IMR-90 (cell line): Measurements from ENCODE around the gene SMARCA4. TPM values are rescaled to one million over a fixed set of nuclear protein-coding genes. Genes with fewer than 3 reads are reported as not detected.

ENCODE experiments used
- ATAC-seq: fragments of 200-7000 bp; cut with Tn5 transposase; 2 replicates; pipeline ENCODE4 v1.9.1; 2020; ENCODE audit warnings: low read depth, mild to moderate bottlenecking, moderate library complexity
- BruUV-seq: library from RNA; stranded (reverse); fragments of 400-500 nt; replicated peaks from 2 replicates; lab custom pipeline; 2021; lab: Mats Ljungman, UMichigan
- CTCF ChIA-PET: fragments of 300-600 bp; formaldehyde crosslinking; extraction: SDS; loops from one replicate; lab custom pipeline; 2021; ENCODE audit warnings: antibody characterized with exemption; lab: Yijun Ruan, JAX
- POLR2A ChIA-PET: fragments of 300-600 bp; sonication (Branson Sonifier 250); formaldehyde crosslinking; loops from one replicate; lab custom pipeline; 2022; ENCODE audit warnings: antibody characterized with exemption; ENCODE audit not compliant: unreplicated experiment; lab: Charles Lee
- DNase-seq: peaks from one replicate; pipeline ENCODE4 v3.0.0; 2013
- H2AFZ ChIP-seq: replicated peaks from 2 replicates; pipeline ENCODE3; 2013; ENCODE audit warnings: low read length, mild to moderate bottlenecking; ENCODE audit not compliant: poor library complexity
- H2AK5ac ChIP-seq: 2 replicates; pipeline ENCODE4 v1.6.1; 2013; ENCODE audit warnings: low read depth, low read length, inconsistent platforms
- H2AK9ac ChIP-seq: replicated peaks from 2 replicates; pipeline ENCODE3; 2013; ENCODE audit warnings: mild to moderate bottlenecking, low read depth, low read length, moderate library complexity; ENCODE audit not compliant: poor library complexity
- H2BK120ac ChIP-seq: 2 replicates; pipeline ENCODE4 v1.6.1; 2013; ENCODE audit warnings: low read depth, low read length, inconsistent platforms
- H2BK15ac ChIP-seq: 3 replicates; pipeline ENCODE4 v1.6.1; 2013; ENCODE audit warnings: low read depth, low read length, inconsistent platforms
- H2BK20ac ChIP-seq: 2 replicates; pipeline ENCODE4 v1.6.1; 2013; ENCODE audit warnings: low read depth, mild to moderate bottlenecking, inconsistent platforms, low read length, moderate library complexity
- H2BK5ac ChIP-seq: 2 replicates; pipeline ENCODE4 v1.6.1; 2013; ENCODE audit warnings: mild to moderate bottlenecking, low read depth, low read length, inconsistent platforms; ENCODE audit not compliant: poor library complexity, severe bottlenecking
- H3K14ac ChIP-seq: replicated peaks from 2 replicates; pipeline ENCODE4 v1.6.1; 2013; ENCODE audit warnings: low read depth, low read length, inconsistent platforms
- H3K18ac ChIP-seq: 2 replicates; pipeline ENCODE4 v1.6.1; 2013; ENCODE audit warnings: low read depth, low read length, control low read depth
- H3K23ac ChIP-seq: 2 replicates; pipeline ENCODE4 v1.6.1; 2013; ENCODE audit warnings: low read depth, low read length, inconsistent platforms
- H3K27ac ChIP-seq: 2 replicates; pipeline ENCODE4 v1.5.1; 2013; ENCODE audit warnings: mild to moderate bottlenecking, control low read depth, low read length; ENCODE audit not compliant: insufficient read depth
- H3K27me3 ChIP-seq: 2 replicates; pipeline ENCODE4 v1.6.1; 2013; ENCODE audit warnings: low read length; ENCODE audit not compliant: control insufficient read depth, insufficient read depth
- H3K36me3 ChIP-seq: 2 replicates; pipeline ENCODE4 v1.6.1; 2013; ENCODE audit warnings: low read length, mixed read lengths; ENCODE audit not compliant: control insufficient read depth, insufficient read depth
- H3K4ac ChIP-seq: 2 replicates; pipeline ENCODE4 v1.6.1; 2013; ENCODE audit warnings: low read depth, low read length, inconsistent platforms
- H3K4me1 ChIP-seq: 2 replicates; pipeline ENCODE4 v1.6.1; 2013; ENCODE audit warnings: low read length, mixed read lengths; ENCODE audit not compliant: control insufficient read depth, insufficient read depth
- H3K4me2 ChIP-seq: 2 replicates; pipeline ENCODE4 v1.6.1; 2013; ENCODE audit warnings: low read depth, mild to moderate bottlenecking, control low read depth, low read length, moderate library complexity
- H3K4me3 ChIP-seq: 2 replicates; pipeline ENCODE4 v1.5.1; 2013; ENCODE audit warnings: low read depth, mild to moderate bottlenecking, control low read depth, low read length, moderate library complexity; ENCODE audit not compliant: insufficient read depth
- H3K56ac ChIP-seq: 2 replicates; pipeline ENCODE4 v1.6.1; 2013; ENCODE audit warnings: low read length, inconsistent platforms; ENCODE audit not compliant: insufficient read depth; ENCODE audit errors: extremely low read depth
- H3K79me1 ChIP-seq, 2 experiments: 2 replicates each; pipeline ENCODE4 v1.6.1; 2013; ENCODE audit warnings: low read length in 2 of 2, inconsistent platforms in 1 of 2, low read depth in 1 of 2
- H3K9ac ChIP-seq: 2 replicates; pipeline ENCODE4 v1.6.1; 2013; ENCODE audit warnings: low read depth, low read length, control low read depth
- H3K9me1 ChIP-seq: 2 replicates; pipeline ENCODE4 v1.6.1; 2013; ENCODE audit warnings: low read length, inconsistent platforms; ENCODE audit not compliant: insufficient read depth
- H3K9me3 ChIP-seq: 2 replicates; pipeline ENCODE4 v1.6.1; 2013; ENCODE audit warnings: low read length; ENCODE audit not compliant: control insufficient read depth, insufficient read depth
- H4K20me1 ChIP-seq: 2 replicates; pipeline ENCODE4 v1.6.1; 2013; ENCODE audit warnings: low read length, inconsistent platforms; ENCODE audit not compliant: insufficient read depth
- H4K5ac ChIP-seq: 2 replicates; pipeline ENCODE4 v1.6.1; 2013; ENCODE audit warnings: mild to moderate bottlenecking, low read depth, low read length, control low read depth
- H4K8ac ChIP-seq, 2 experiments: 2 replicates each; pipeline ENCODE4 v1.6.1; 2013; ENCODE audit warnings: low read depth in 2 of 2, low read length in 2 of 2, control low read depth in 1 of 2, inconsistent platforms in 1 of 2
- H4K91ac ChIP-seq: 2 replicates; pipeline ENCODE4 v1.6.1; 2013; ENCODE audit warnings: low read depth, low read length, inconsistent platforms; ENCODE audit not compliant: insufficient read depth
- BHLHE40 ChIP-seq: fragments of 150-350 bp; IDR thresholded peaks from 2 replicates; pipeline ENCODE4 v1.6.1; 2016; ENCODE audit warnings: mild to moderate bottlenecking, low read depth, low read length
- CEBPB ChIP-seq: IDR thresholded peaks from 2 replicates; pipeline ENCODE4 v1.6.1; 2012; ENCODE audit warnings: low read depth, low read length, improper control_type of control experiment
- CTCF ChIP-seq: conservative IDR thresholded peaks from 2 replicates; pipeline ENCODE4 v1.5.1; 2012; ENCODE audit warnings: mild to moderate bottlenecking, low read depth, low read length, improper control_type of control experiment
- MXI1 ChIP-seq: IDR thresholded peaks from 2 replicates; pipeline ENCODE4 v1.6.1; 2012; ENCODE audit warnings: low read depth, mild to moderate bottlenecking, low read length, moderate library complexity, borderline replicate concordance
- NFE2L2 ChIP-seq: fragments of 150-350 bp; IDR thresholded peaks from 2 replicates; pipeline ENCODE4 v1.6.1; 2016; ENCODE audit warnings: low read depth, mild to moderate bottlenecking, low read length
- RCOR1 ChIP-seq: IDR thresholded peaks from 2 replicates; pipeline ENCODE4 v1.6.1; 2012; ENCODE audit warnings: mild to moderate bottlenecking, low read length, improper control_type of control experiment; ENCODE audit not compliant: insufficient replicate concordance
- RFX5 ChIP-seq: IDR thresholded peaks from 2 replicates; pipeline ENCODE4 v1.8.0; 2012; ENCODE audit warnings: low read depth, mild to moderate bottlenecking, low read length, moderate library complexity
- WGBS, 2 experiments: methylation state at CpG; one replicate each; pipeline versions ENCODE4 v1.1.5 to v1.1.7; 2013; ENCODE audit warnings: missing lambda C conversion rate in 2 of 2; ENCODE audit not compliant: insufficient read length in 1 of 2; ENCODE audit errors: extremely low coverage in 2 of 2; 5-methylcytosine and 5-hydroxymethylcytosine counted together
- dilution Hi-C: fragments of 300-500 bp; cut with HindIII; formaldehyde crosslinking; loops from one replicate; pipeline ENCODE4 v1.14.3; 2018; ENCODE audit warnings: low sequenced_read_pairs; ENCODE audit not compliant: unreplicated experiment
- in situ Hi-C: fragments of 300-500 bp; cut with MboI; formaldehyde crosslinking; loops from 3 replicates; pipeline ENCODE4 v1.14.3; 2019; ENCODE audit warnings: low sequenced_read_pairs, inconsistent platforms, mixed read lengths
- intact Hi-C: fragments of 100-400 bp; cut with micrococcal nuclease; formaldehyde crosslinking; loops from 2 replicates; pipeline ENCODE4 v1.10.0; 2022
- polyA plus RNA-seq, 3 experiments: library from polyadenylated mRNA; depleted of rRNA; stranded (reverse); fragments of >200 nt; gene quantifications; 2 replicates each; pipeline ENCODE4 v1.2.3, GENCODE V29; 2012; ENCODE audit warnings: low replicate concordance in 1 of 3
- total RNA-seq: library from RNA; depleted of rRNA; stranded (reverse); fragments of >200 nt; gene quantifications from 2 replicates; pipeline ENCODE4 v1.2.3, GENCODE V29; 2012

The SMARCA4 gene
- total and polyA plus RNA-seq, 2 of the 4 experiments (the other 2 are of a cell fraction), result 41.4 to 85.6 TPM

- POLR2A ChIA-PET, result no interaction called here
- no peak overlapping the region for H2BK5ac ChIP-seq
- BruUV-seq, result no TSS peak
- H3K4ac ChIP-seq, result no peak overlapping the region
- intact Hi-C loops, result no loop called here
- TF ChIP-seq CEBPB (no peak), RFX5 (no peak), NFE2L2 (no peak), RCOR1 (no peak), BHLHE40 (no peak), MXI1 (no peak), CTCF (no peak)
- H3K79me1 ChIP-seq, result peaks cover 4 to 37% of the 10 kb centered on the region in 2 experiments; a peak in 3 of 4 replicates
- H3K36me3 ChIP-seq, result peaks cover 91% of the 10 kb centered on the region
- H3K4me3 ChIP-seq, result no peak overlapping the region
- no peak overlapping the region for H3K4me2 ChIP-seq
- no peak overlapping the region for H3K56ac ChIP-seq
- CTCF ChIA-PET, result no interaction called here
- H2BK20ac ChIP-seq, result no peak overlapping the region
- no peak overlapping the region for H2AK5ac ChIP-seq
- no peak overlapping the region for H3K9ac ChIP-seq
- no peak overlapping the region for H4K8ac ChIP-seq
- H3K23ac ChIP-seq, result no peak overlapping the region
- H3K18ac ChIP-seq, result no peak overlapping the region
- H2AK9ac ChIP-seq, result no peak overlapping the region
- 93% methylated on average over 13 of the region's 18 CpGs; no CpG with 5 or more reads in 1 of the 2 experiments for WGBS, 2 experiments
- H3K9me3 ChIP-seq, result no peaks in the 10 kb centered on the region
- H2BK120ac ChIP-seq, result no peak overlapping the region
- H4K5ac ChIP-seq, result no peak overlapping the region
- H4K91ac ChIP-seq, result no peak overlapping the region
- no peak overlapping the region for H2AFZ ChIP-seq
- no peak overlapping the region for H3K14ac ChIP-seq
- H3K27me3 ChIP-seq, result no peaks in the 10 kb centered on the region
- ATAC-seq, result no peak
- no peak for DNase-seq
- dilution Hi-C loops, result no loop called here
- no peak overlapping the region for H2BK15ac ChIP-seq
- H3K27ac ChIP-seq, result no peak overlapping the region
- in situ Hi-C loops, result no loop called here
- peaks cover 10% of the 10 kb centered on the region; the same call in 1 of the 2 replicates for H4K20me1 ChIP-seq
- H3K4me1 ChIP-seq, result no peaks in the 10 kb centered on the region
- no peaks in the 10 kb centered on the region for H3K9me1 ChIP-seq
Measured at GRCh38 chr19:11025445-11025844, 64.6 kb downstream of the SMARCA4 start.
